Measurements from ENCODE around the gene NRXN3.

GRCh38 chr14:79745046-79745445 is 1574.9 kb downstream of the NRXN3 start:
- no peak for TF ChIP-seq CTCF (conservative IDR thresholded peaks at IDR 0.05; ENCODE audit: low read length)
- TF ChIP-seq EZH2phosphoT487 (IDR thresholded peaks at IDR 0.05; ENCODE audit: borderline replicate concordance, low read depth, low read length): no peak
